Medulla oblongata (tissue), 1 donor: Measurements from ENCODE around the gene ACVR2A.

Source experiments
- DNase-seq: peaks from one replicate; pipeline ENCODE4 v3.0.0-alpha.2; 2015; ENCODE audit errors: extremely low spot score

Gene ACVR2A

GRCh38 chr2:147924647-147925046, 79.8 kb downstream of the ACVR2A start:
- DNase-seq = no peak

DNA sequence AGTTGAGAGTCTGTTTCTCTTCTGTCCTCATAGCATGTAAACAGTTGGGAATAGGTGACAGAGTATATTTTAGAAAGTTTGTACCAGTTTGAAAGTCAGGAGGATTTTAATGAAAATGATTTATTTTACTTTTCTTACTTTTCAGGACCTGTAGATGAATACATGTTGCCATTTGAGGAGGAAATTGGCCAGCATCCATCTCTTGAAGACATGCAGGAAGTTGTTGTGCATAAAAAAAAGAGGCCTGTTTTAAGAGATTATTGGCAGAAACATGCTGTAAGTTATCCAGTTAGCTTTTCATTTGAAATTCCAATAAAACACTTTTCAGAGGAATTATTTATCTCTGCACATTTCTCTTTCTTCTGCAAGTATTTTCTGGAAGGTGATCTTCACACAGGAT, 81.1 kb downstream of the ACVR2A start:
- DNase-seq = no peak

DNA sequence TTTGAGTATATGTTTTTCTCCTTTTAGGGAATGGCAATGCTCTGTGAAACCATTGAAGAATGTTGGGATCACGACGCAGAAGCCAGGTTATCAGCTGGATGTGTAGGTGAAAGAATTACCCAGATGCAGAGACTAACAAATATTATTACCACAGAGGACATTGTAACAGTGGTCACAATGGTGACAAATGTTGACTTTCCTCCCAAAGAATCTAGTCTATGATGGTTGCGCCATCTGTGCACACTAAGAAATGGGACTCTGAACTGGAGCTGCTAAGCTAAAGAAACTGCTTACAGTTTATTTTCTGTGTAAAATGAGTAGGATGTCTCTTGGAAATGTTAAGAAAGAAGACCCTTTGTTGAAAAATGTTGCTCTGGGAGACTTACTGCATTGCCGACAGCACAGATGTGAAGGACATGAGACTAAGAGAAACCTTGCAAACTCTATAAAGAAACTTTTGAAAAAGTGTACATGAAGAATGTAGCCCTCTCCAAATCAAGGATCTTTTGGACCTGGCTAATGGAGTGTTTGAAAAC, 82.3 kb downstream of the ACVR2A start:
- no peak for DNase-seq

GRCh38 chr2:147933931-147934330, 89.1 kb downstream of the ACVR2A start:
- DNase-seq = no peak

GRCh38 chr2:147934881-147935620, 90.2 kb downstream of the ACVR2A start:
- no peak for DNase-seq

DNA sequence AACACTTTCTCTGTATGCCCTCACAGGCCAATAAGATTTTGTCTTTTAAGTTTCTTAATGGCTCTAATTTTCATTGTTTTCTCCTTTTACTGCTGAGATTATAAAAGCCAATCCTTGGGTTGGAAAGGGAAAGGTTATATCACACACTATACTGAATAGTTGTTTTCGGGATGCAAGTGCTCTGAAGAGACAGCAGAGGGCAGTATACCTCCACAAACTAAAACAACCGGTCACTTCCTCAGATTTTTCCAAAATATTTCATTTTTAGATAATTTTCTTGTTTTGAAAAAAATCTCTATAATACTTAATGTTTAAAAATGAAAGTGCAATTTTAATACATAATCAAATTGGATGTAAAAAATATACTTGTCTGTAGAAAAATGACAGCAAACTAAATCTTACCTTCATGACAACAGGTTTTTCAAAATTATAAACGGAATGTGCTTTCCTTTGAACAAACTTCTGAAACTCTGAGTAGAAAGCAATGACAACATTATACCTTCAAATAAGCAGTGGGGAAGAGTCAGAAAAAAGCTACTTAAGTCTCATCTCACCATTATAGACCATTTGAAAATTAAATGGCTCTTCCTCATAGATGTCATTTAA, 93.0 kb downstream of the ACVR2A start:
- DNase-seq = peak; percentile 55

GRCh38 chr2:147939313-147939712, 94.5 kb downstream of the ACVR2A start:
- no peak for DNase-seq

GRCh38 chr2:147945660-147946059, 100.8 kb downstream of the ACVR2A start:
- no peak for DNase-seq

GRCh38 chr2:147952118-147952517, 107.3 kb downstream of the ACVR2A start:
- DNase-seq = no peak

DNA sequence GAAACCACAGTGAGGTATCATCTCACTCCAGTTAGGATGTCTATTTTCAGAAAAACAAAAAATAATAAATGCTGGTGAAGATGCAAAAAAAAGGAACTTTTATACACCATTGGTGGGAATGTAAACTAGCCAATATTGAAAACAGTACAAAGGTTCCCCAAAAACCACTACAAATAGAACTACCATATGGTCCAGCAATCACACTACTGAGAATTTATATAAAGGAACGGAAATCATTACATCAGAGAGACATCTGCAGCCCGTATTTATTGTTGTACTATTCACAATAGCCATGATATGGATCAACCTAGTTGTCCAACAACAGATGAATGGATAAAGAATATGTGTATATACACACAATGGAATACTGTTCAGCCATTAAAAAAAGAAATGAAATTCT, 123.7 kb downstream of the ACVR2A start:
- no peak for DNase-seq

- DNase-seq = no peak
These were observed 131.3 kb downstream of the ACVR2A start for GRCh38 chr2:147976102-147976501.

DNA sequence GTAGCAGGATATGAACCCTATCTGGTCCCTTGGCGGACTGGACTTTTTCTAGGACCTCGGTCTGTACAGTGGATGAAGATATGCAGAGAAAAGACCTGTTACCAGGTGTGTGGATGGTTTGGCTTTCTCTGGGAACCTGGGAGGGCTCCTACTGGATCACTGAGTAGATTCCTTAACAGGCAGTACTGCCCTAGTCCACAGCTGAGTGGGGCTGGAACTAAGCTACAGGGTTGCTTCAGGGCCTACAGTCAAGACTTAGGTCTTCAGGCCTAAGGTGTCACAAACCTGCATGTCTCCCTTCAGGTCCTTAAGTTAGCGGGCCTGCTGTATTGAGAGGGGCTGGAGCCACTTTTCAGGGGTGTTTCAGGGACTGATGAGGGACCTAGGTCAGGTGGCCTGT, 132.8 kb downstream of the ACVR2A start:
- DNase-seq = no peak
